GM10266 (cell line): ENCODE data around the gene TM9SF3.

ENCODE experiments used
- DNase-seq: peaks from one replicate; pipeline ENCODE4 v3.0.0; 2012; ENCODE audit errors: extremely low spot score
- CTCF ChIP-seq: IDR thresholded peaks from 2 replicates; pipeline ENCODE4 v1.5.1; 2012; ENCODE audit warnings: mild to moderate bottlenecking, low read depth; ENCODE audit not compliant: control insufficient read depth, insufficient read depth; ENCODE audit errors: missing control alignments

TM9SF3 gene

GRCh38 chr10:96473866-96474265, 112.9 kb downstream of the TM9SF3 start:
- no peak for TF ChIP-seq CTCF
- no peak for DNase-seq

GRCh38 chr10:96470116-96470743, 116.6 kb downstream of the TM9SF3 start:
- peak; percentile 67 for DNase-seq
- peak; percentile 73 for TF ChIP-seq CTCF

GRCh38 chr10:96468845-96469244, 118.0 kb downstream of the TM9SF3 start:
- no peak for TF ChIP-seq CTCF
- DNase-seq: no peak
